ENCODE results near the gene SNAI3. TPM values are rescaled to one million over a fixed set of nuclear protein-coding genes. Genes with fewer than 3 reads are reported as not detected.

SNAI3 gene
- total and polyA plus RNA-seq, 2 of the 4 experiments (the other 2 are of a cell fraction): 0.21 TPM; not detected in 1

GRCh38 chr16:88671806-88672205, 14.5 kb downstream of the SNAI3 start:
- no peak overlapping the region for H3K14ac ChIP-seq (replicated peaks; ENCODE audit: low read depth, low read length)

More at GRCh38 chr16:88671806-88672205, 14.5 kb downstream of the SNAI3 start:
- no peak overlapping the region for H2AK9ac ChIP-seq (replicated peaks; ENCODE audit: low read depth, low read length, poor library complexity)
- no peaks in the 10 kb centered on the region for H3K9me3 ChIP-seq (ENCODE audit: control insufficient read depth, insufficient read depth, low read length)
- no peaks in the 10 kb centered on the region for H3K27me3 ChIP-seq (ENCODE audit: control insufficient read depth, insufficient read depth, low read length)
- H2AFZ ChIP-seq (replicated peaks; ENCODE audit: low read length, poor library complexity): no peak overlapping the region
- H3K4me2 ChIP-seq (ENCODE audit: low read depth, low read length): no peak overlapping the region
- DNase-seq (no peak), ATAC-seq (ENCODE audit: low read depth) (no peak)
- H3K23ac ChIP-seq (ENCODE audit: low read depth, low read length): no peak overlapping the region
- WGBS, 2 experiments (ENCODE audit: extremely low coverage in 2 of 2, insufficient read length in 1 of 2): 94% methylated on average over 21 of the region's 23 CpGs; no CpG with 5 or more reads in 1 of the 2 experiments
- dilution Hi-C loops (cut with HindIII; ENCODE audit: low sequenced_read_pairs, unreplicated experiment) (no loop called here), intact Hi-C loops (cut with micrococcal nuclease) (no loop called here), in situ Hi-C loops (cut with MboI; ENCODE audit: low sequenced_read_pairs) (no loop called here)
- TF ChIP-seq USF2 (IDR thresholded peaks at IDR 0.05; ENCODE audit: low read depth, low read length) (no peak), CTCF (conservative IDR thresholded peaks at IDR 0.05; ENCODE audit: low read depth, low read length) (no peak), POLR2A (IDR thresholded peaks at IDR 0.05; ENCODE audit: low read depth, low read length) (no peak), RAD21 (IDR thresholded peaks at IDR 0.05; ENCODE audit: low read length) (no peak), MAZ (IDR thresholded peaks at IDR 0.05; ENCODE audit: borderline replicate concordance, low read depth, low read length) (no peak), SMC3 (IDR thresholded peaks at IDR 0.05; ENCODE audit: low read depth, low read length) (no peak), BHLHE40 (IDR thresholded peaks at IDR 0.05; ENCODE audit: low read depth, low read length) (no peak), CEBPB (IDR thresholded peaks at IDR 0.05; ENCODE audit: low read depth, low read length) (no peak), MXI1 (IDR thresholded peaks at IDR 0.05; ENCODE audit: borderline replicate concordance, low read depth, low read length) (no peak), RFX5 (IDR thresholded peaks at IDR 0.05; ENCODE audit: low read depth, low read length) (no peak), CHD1 (IDR thresholded peaks at IDR 0.05; ENCODE audit: low read depth, low read length) (no peak), RCOR1 (IDR thresholded peaks at IDR 0.05; ENCODE audit: insufficient replicate concordance, low read length) (no peak)
- TF ChIP-seq, protein P1, sequence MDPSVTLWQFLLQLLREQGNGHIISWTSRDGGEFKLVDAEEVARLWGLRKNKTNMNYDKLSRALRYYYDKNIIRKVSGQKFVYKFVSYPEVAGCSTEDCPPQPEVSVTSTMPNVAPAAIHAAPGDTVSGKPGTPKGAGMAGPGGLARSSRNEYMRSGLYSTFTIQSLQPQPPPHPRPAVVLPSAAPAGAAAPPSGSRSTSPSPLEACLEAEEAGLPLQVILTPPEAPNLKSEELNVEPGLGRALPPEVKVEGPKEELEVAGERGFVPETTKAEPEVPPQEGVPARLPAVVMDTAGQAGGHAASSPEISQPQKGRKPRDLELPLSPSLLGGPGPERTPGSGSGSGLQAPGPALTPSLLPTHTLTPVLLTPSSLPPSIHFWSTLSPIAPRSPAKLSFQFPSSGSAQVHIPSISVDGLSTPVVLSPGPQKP (IDR thresholded peaks at IDR 0.05; ENCODE audit: borderline replicate concordance, low read depth, low read length): no peak
- no peaks in the 10 kb centered on the region for H3K79me1 ChIP-seq (ENCODE audit: low read depth in 1 of 2, low read length in 2 of 2)
- CTCF ChIA-PET: interaction anchor here (1.4 kb wide), 1 partner anchor 9 kb away, joined by 4 read pairs; the partner anchor contains the start of gene MVD
- H3K4me1 ChIP-seq (ENCODE audit: control insufficient read depth, insufficient read depth, low read length): no peaks in the 10 kb centered on the region
- no peak overlapping the region for H3K18ac ChIP-seq (ENCODE audit: low read depth, low read length)
- no peak overlapping the region for H3K56ac ChIP-seq (ENCODE audit: extremely low read depth, insufficient read depth, low read length)
- peaks cover 8% of the 10 kb centered on the region; the same call in 1 of the 2 replicates for H3K36me3 ChIP-seq (ENCODE audit: control insufficient read depth, insufficient read depth, low read length)
- no TSS peak for BruUV-seq (replicated peaks)
- H4K5ac ChIP-seq (ENCODE audit: low read depth, low read length): no peak overlapping the region
- H2AK5ac ChIP-seq (ENCODE audit: low read depth, low read length): no peak overlapping the region
- H2BK20ac ChIP-seq (ENCODE audit: low read depth, low read length): no peak overlapping the region
- H3K4me3 ChIP-seq (ENCODE audit: insufficient read depth, low read depth, low read length): no peak overlapping the region
- H3K4ac ChIP-seq (ENCODE audit: low read depth, low read length): no peak overlapping the region
- POLR2A ChIA-PET (ENCODE audit: unreplicated experiment): no interaction called here
- no peak overlapping the region for H3K27ac ChIP-seq (ENCODE audit: insufficient read depth, low read length)
- H4K91ac ChIP-seq (ENCODE audit: insufficient read depth, low read depth, low read length): no peak overlapping the region
- H4K20me1 ChIP-seq (ENCODE audit: insufficient read depth, low read length): no peaks in the 10 kb centered on the region
- H2BK120ac ChIP-seq (ENCODE audit: low read depth, low read length): no peak overlapping the region
- H2BK5ac ChIP-seq (ENCODE audit: low read depth, low read length, poor library complexity, severe bottlenecking): no peak overlapping the region
- no peak overlapping the region for H2BK15ac ChIP-seq (ENCODE audit: low read depth, low read length)
- H4K8ac ChIP-seq (ENCODE audit: low read depth in 2 of 2, low read length in 2 of 2): no peak overlapping the region
- no peaks in the 10 kb centered on the region for H3K9me1 ChIP-seq (ENCODE audit: insufficient read depth, low read length)
- H3K9ac ChIP-seq (ENCODE audit: low read depth, low read length): no peak overlapping the region

Data from IMR-90 (cell line).